DMS79 (cell line): ENCODE data around the gene MAST4.
A peak's percentile ranks its signal among the peaks of the same experiment; 100 is the strongest.

ENCODE experiments used
- DNase-seq: peaks from one replicate; lab custom pipeline; 2025; lab: John Stamatoyannopoulos, UW

Gene MAST4

GRCh38 chr5:66697796-66698564, 101.8 kb downstream of the MAST4 start:
- no peak for DNase-seq

- DNase-seq = no peak
These were observed 105.1 kb downstream of the MAST4 start for GRCh38 chr5:66701244-66701643.

GRCh38 chr5:66702426-66702825, 106.2 kb downstream of the MAST4 start:
- DNase-seq = no peak

- DNase-seq = no peak
These were observed 108.7 kb downstream of the MAST4 start for GRCh38 chr5:66704790-66705425.

GRCh38 chr5:66708368-66708767, 112.2 kb downstream of the MAST4 start:
- no peak for DNase-seq

GRCh38 chr5:66710557-66711088, 114.4 kb downstream of the MAST4 start:
- DNase-seq = no peak

- no peak for DNase-seq
These were observed 117.8 kb downstream of the MAST4 start for GRCh38 chr5:66713998-66714397.

GRCh38 chr5:66717455-66718373, 121.5 kb downstream of the MAST4 start:
- DNase-seq = peak; percentile 20

- DNase-seq = no peak
These were observed 122.3 kb downstream of the MAST4 start for GRCh38 chr5:66718374-66719002.

GRCh38 chr5:66720780-66721179, 124.6 kb downstream of the MAST4 start:
- DNase-seq = no peak

GRCh38 chr5:66722686-66723085, 126.5 kb downstream of the MAST4 start:
- no peak for DNase-seq

- DNase-seq = no peak
These were observed 128.4 kb downstream of the MAST4 start for GRCh38 chr5:66724349-66725139.

GRCh38 chr5:66727630-66728029, 131.4 kb downstream of the MAST4 start:
- DNase-seq = no peak

- no peak for DNase-seq
These were observed 131.9 kb downstream of the MAST4 start for GRCh38 chr5:66728049-66728448.

- DNase-seq = no peak
These were observed 140.9 kb downstream of the MAST4 start for GRCh38 chr5:66737096-66737495.

- DNase-seq = no peak
These were observed 141.9 kb downstream of the MAST4 start for GRCh38 chr5:66738136-66738535.

GRCh38 chr5:66739021-66739420, 142.8 kb downstream of the MAST4 start:
- DNase-seq = no peak

GRCh38 chr5:66739951-66740350, 143.8 kb downstream of the MAST4 start:
- no peak for DNase-seq

GRCh38 chr5:66741394-66741793, 145.2 kb downstream of the MAST4 start:
- DNase-seq = no peak

GRCh38 chr5:66742083-66742895, 146.1 kb downstream of the MAST4 start:
- no peak for DNase-seq
